Aorta (tissue), 5 donors: ENCODE results near the gene TMEM131. TPM values are rescaled to one million over a fixed set of nuclear protein-coding genes. Genes with fewer than 3 reads are reported as not detected.
"Not testable (repeated sequence)": the region's sequence is repeated elsewhere in the genome, so short reads cannot be mapped to it uniquely, and the experiment has no call there.

Source experiments
- ATAC-seq: fragments of 200-7000 bp; cut with Tn5 transposase; one replicate; pipeline ENCODE4 v1.9.1; 2022; ENCODE audit warnings: moderate library complexity; ENCODE audit not compliant: low FRiP score
- DNase-seq, 2 donors: peaks; one replicate each; pipeline ENCODE4 v3.0.0-alpha.2; 2020
- H3K27ac ChIP-seq, 2 donors: one replicate each; pipeline ENCODE4 v1.5.1; 2013; ENCODE audit warnings: low read length in 2 of 2, mild to moderate bottlenecking in 2 of 2, moderate library complexity in 2 of 2, control low read depth in 1 of 2, inconsistent platforms in 1 of 2, low read depth in 1 of 2
- H3K27me3 ChIP-seq, 2 donors: one replicate each; pipeline ENCODE4 v1.6.1; 2013; ENCODE audit warnings: control low read depth in 1 of 2, low read length in 1 of 2, mild to moderate bottlenecking in 1 of 2, moderate library complexity in 1 of 2; ENCODE audit not compliant: insufficient read depth in 2 of 2, control insufficient read depth in 1 of 2
- H3K36me3 ChIP-seq, 2 donors: one replicate each; pipeline ENCODE4 v1.6.1; 2013; ENCODE audit warnings: control low read depth in 1 of 2, low read length in 1 of 2, mild to moderate bottlenecking in 1 of 2; ENCODE audit not compliant: insufficient read depth in 2 of 2, control insufficient read depth in 1 of 2
- H3K4me1 ChIP-seq, 2 donors: one replicate each; pipeline ENCODE4 v1.6.1; 2013; ENCODE audit warnings: low read length in 2 of 2, control low read depth in 1 of 2, mild to moderate bottlenecking in 1 of 2, moderate library complexity in 1 of 2; ENCODE audit not compliant: insufficient read depth in 2 of 2, control insufficient read depth in 1 of 2
- H3K4me3 ChIP-seq, 2 donors: one replicate each; pipeline ENCODE4 v1.5.1; 2013; ENCODE audit warnings: low read length in 2 of 2, control low read depth in 1 of 2, mild to moderate bottlenecking in 1 of 2
- H3K9me3 ChIP-seq: one replicate; pipeline ENCODE4 v1.6.1; 2013; ENCODE audit warnings: mild to moderate bottlenecking, low read length; ENCODE audit not compliant: control insufficient read depth
- WGBS, 2 donors: extraction: QIAGEN DNeasy Blood & Tissue Kit; methylation state at CpG; one replicate each; pipeline ENCODE4 v1.1.7; 2013; 5-methylcytosine and 5-hydroxymethylcytosine counted together
- intact Hi-C, 2 donors: fragments of 100-400 bp; cut with DNase I; formaldehyde crosslinking; loops; one replicate each; pipeline versions ENCODE4 v1.14.2 to v1.15.0; 2022
- long read RNA-seq, 2 donors: library from polyadenylated mRNA; unstranded; transcript quantifications; one replicate each; pipeline ENCODE4 v2.0.0, GENCODE V29; 2020 to 2021
- polyA plus RNA-seq, 2 donors: library from polyadenylated mRNA; stranded (reverse); fragments of 200-250 nt; gene quantifications; one replicate each; pipeline ENCODE4 v1.2.3, GENCODE V29; 2013
- total RNA-seq, 2 donors: library from RNA; stranded (reverse); fragmentation: NEBNext Ultra II Directional; extraction: Animal tissue kit (Norgen Biotek cat#: 25700); gene quantifications; one replicate each; pipeline ENCODE4 v1.2.1, GENCODE V29; 2021
- donor health status: healthy with polysubstance abuse.
- donor health status: Bipolar disorder and iron deficiency.
- donor health status: DM: no; HTN: no; CAD: no.
- donor health status: DM: no; HTN: no; CAD: no.
- donor health status: DM: yes; HTN: yes; CAD: no.

The TMEM131 gene, protein sequence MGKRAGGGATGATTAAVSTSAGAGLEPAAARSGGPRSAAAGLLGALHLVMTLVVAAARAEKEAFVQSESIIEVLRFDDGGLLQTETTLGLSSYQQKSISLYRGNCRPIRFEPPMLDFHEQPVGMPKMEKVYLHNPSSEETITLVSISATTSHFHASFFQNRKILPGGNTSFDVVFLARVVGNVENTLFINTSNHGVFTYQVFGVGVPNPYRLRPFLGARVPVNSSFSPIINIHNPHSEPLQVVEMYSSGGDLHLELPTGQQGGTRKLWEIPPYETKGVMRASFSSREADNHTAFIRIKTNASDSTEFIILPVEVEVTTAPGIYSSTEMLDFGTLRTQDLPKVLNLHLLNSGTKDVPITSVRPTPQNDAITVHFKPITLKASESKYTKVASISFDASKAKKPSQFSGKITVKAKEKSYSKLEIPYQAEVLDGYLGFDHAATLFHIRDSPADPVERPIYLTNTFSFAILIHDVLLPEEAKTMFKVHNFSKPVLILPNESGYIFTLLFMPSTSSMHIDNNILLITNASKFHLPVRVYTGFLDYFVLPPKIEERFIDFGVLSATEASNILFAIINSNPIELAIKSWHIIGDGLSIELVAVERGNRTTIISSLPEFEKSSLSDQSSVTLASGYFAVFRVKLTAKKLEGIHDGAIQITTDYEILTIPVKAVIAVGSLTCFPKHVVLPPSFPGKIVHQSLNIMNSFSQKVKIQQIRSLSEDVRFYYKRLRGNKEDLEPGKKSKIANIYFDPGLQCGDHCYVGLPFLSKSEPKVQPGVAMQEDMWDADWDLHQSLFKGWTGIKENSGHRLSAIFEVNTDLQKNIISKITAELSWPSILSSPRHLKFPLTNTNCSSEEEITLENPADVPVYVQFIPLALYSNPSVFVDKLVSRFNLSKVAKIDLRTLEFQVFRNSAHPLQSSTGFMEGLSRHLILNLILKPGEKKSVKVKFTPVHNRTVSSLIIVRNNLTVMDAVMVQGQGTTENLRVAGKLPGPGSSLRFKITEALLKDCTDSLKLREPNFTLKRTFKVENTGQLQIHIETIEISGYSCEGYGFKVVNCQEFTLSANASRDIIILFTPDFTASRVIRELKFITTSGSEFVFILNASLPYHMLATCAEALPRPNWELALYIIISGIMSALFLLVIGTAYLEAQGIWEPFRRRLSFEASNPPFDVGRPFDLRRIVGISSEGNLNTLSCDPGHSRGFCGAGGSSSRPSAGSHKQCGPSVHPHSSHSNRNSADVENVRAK (N-terminal part only)
- total RNA-seq: 10 to 100 TPM; 37.7 to 42.5 TPM
- 10 to 100 TPM in 1 of 2 donors, 1 to 10 TPM in 1; 6.8 to 13.7 TPM for polyA plus RNA-seq
- long read RNA-seq, donor 1, full-length matches to known transcripts: 3 of 20 reads
- long read RNA-seq, donor 1, partial matches to known transcripts: 10 of 20 reads
- long read RNA-seq, donor 1, other reads (novel, unspliced or antisense): 7 of 20 reads
- long read RNA-seq, donor 2, full-length matches to known transcripts: 2 of 13 reads
- long read RNA-seq, donor 2, partial matches to known transcripts: 4 of 13 reads
- long read RNA-seq, donor 2, other reads (novel, unspliced or antisense): 7 of 13 reads

DNA sequence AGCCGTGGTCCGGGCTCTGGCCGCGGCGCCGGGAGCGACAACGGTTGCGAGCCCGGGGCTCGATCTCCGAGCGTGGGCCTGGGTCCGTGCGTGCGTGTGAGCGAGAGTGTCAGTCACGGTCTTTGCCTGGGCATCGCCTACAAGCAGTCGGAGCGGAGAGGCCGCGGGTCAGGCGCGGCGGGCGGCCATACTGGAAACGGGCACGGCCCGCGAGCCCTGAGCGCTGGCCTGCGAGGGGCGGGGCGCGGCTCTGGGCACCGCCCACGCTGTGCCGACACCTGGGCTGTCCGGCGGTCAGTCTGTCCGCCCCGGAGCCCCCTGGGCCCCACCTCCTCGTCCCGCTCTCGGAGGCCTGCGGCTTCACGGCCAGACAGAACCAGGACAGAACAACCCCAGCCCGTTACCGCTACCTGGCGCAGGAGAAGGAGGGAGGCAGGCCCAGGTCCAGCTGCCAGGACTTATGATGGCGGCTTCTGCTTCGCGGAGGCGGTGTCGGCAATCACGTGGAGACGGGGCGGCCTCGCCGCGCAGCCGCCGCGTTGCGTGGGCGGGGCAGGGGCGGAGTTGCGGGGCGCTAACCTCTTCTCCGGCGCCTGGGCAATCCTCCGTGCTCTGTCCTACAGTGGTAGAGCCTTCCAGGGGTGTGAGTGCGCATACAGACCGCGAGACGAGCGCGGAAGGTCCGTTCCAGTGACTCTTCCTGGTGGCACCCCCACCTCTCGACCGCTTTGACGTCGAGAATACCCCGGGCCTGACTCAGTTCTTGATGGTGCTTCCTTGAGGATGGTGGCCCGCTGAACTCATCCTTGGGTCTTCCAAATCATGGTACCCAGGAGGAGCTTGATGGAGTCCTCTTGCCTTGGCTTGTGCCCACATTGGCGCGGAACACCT, at the start of gene TMEM131:
Gene TMEM131, minus strand, starts transcription at position 215 of the 891 bp plus-strand sequence. CDS start 286 bp downstream, outside the sequence.
- Histone ChIP-seq H3K9me3 (no peaks in the 10 kb centered on the region), H3K27ac (peak within 1 kb of the TSS; percentile 84 to 97), H3K4me1 (peaks cover 0 to 3% of the 10 kb centered on the region in 2 donors), H3K36me3 (no peaks in the 10 kb centered on the region), H3K4me3 (peak within 1 kb of the TSS; percentile 82 to 86), H3K27me3 (no peaks in the 10 kb centered on the region)
- WGBS, 2 donors: 1% methylated on average over 77 to 88 of the region's 88 CpGs
- DNase-seq: peak; percentile 97 to 98
- ATAC-seq: peak; percentile 99
- intact Hi-C loops: loop anchor here (5.0 to 10.0 kb wide), 4 partner anchors 149 to 191 kb away; no protein-coding TSS in a partner anchor

GRCh38 chr2:98044730-98045129, 49.0 kb upstream of the TMEM131 start:
- H3K27me3 ChIP-seq, intact Hi-C loops: not testable (repeated sequence)
- 94 to 98% methylated on average over 2 of the region's 2 CpGs for WGBS, 2 donors

DNA sequence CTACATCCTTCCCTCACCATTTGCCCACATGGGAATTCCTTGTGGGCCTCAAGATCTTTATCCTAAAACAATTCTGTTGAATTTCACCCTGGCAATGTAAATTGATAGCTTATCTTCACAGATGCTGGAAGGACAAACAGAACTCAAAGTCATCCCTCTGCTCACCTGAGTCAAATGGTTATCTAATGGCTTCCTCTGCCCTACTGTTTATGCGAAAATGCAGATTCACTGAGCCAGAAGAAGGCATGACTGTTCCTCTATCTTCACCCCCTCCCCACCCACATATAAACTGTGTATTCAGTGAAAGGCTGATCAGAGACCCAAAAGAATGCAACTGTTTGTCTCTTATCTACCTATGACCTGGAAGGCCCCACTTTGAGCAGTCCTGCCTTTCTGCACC, 47.4 kb upstream of the TMEM131 start:
- WGBS, 2 donors: 91 to 94% methylated on average over 1 of the region's 1 CpG
- no peaks in the 10 kb centered on the region for H3K36me3 ChIP-seq
- DNase-seq (no peak), ATAC-seq (no peak)
- H3K4me3 ChIP-seq: no peak overlapping the region
- no peaks in the 10 kb centered on the region for H3K4me1 ChIP-seq
- peaks cover 0 to 1% of the 10 kb centered on the region in 2 donors for H3K27me3 ChIP-seq
- H3K9me3 ChIP-seq: no peaks in the 10 kb centered on the region
- H3K27ac ChIP-seq: no peak overlapping the region
- intact Hi-C loops: no loop called here

More at GRCh38 chr2:98044730-98045129, 49.0 kb upstream of the TMEM131 start:
- not testable (repeated sequence) for H3K36me3 ChIP-seq, H3K9me3 ChIP-seq, ATAC-seq, DNase-seq, H3K27ac ChIP-seq, H3K4me3 ChIP-seq, H3K4me1 ChIP-seq

DNA sequence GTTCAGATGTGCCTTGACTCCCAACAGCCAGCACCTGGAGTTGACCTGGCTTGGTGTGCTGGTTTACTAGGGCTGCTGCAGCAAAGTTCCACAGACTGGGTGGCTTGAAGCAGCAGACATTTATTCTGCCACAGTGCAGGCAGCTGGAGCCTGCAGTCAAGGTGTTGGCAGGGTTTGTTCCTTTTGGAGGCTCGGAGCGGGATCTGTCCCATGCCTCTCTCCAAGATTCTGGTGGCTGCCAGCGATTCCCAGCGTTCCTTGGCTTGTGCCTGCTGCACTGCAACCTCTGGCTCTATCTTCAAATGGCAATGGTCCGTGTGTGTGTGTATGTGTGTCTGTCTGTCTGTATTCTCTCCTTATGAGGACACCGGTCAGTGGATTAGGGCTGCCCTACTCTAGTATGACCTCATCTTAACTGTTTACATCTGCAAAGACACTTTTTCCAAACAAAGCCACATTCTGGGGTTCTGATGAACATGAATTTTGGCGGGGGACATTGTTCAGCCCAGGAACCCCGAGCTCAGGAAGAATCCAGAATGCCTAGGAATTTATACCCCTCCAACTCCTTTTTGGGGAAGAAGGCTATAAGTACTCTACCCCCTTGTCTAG, 44.7 kb upstream of the TMEM131 start:
- Histone ChIP-seq H3K36me3 (no peaks in the 10 kb centered on the region), H3K9me3 (no peaks in the 10 kb centered on the region), H3K27ac (no peak overlapping the region), H3K27me3 (peaks cover 0 to 1% of the 10 kb centered on the region in 2 donors), H3K4me1 (no peaks in the 10 kb centered on the region), H3K4me3 (no peak overlapping the region)
- DNase-seq: no peak
- intact Hi-C loops: no loop called here
- ATAC-seq: no peak
- 71 to 74% methylated on average over 8 of the region's 8 CpGs for WGBS, 2 donors

DNA sequence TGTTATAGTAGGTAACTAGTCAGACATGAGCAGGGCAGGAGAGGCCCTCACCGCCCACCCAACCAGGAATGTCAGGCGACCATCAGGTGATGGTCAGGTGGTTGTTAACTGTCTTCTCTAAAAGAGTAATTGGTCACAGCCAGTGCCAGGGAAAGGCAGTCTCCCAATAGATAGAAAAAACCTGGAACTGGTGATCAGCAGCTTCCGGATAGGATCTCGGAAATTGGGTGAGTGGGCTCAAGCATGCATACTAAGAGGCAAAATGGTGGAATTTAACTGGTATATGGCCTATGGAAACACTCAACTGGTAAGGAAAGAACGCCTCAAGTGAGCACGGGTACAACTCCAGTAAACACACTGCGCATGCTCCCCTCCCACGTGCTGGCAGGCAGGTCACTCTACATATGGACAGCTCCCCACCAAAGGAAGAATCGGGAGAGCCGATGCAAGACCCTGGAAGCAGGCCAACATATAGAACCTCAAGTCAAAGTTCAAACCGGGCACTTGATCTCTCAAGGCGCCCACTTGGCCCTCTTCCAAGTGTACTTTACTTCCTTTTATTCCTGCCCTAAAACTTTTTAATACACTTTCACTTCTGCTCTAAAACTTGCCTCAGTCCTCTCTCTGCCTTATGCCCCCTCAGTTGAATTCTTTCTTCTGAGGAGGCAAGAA, 43.5 kb upstream of the TMEM131 start:
- H3K9me3 ChIP-seq: no peaks in the 10 kb centered on the region
- no peak overlapping the region for H3K4me3 ChIP-seq
- DNase-seq (peak in 1 of 2 donors; percentile 63), ATAC-seq (no peak)
- no peaks in the 10 kb centered on the region for H3K36me3 ChIP-seq
- intact Hi-C loops: no loop called here
- H3K4me1 ChIP-seq: no peaks in the 10 kb centered on the region
- peaks cover 0 to 1% of the 10 kb centered on the region in 2 donors for H3K27me3 ChIP-seq
- no peak overlapping the region for H3K27ac ChIP-seq
- WGBS, 2 donors: 79% methylated on average over 12 of the region's 12 CpGs

GRCh38 chr2:98037666-98038336, 42.1 kb upstream of the TMEM131 start:
- 57 to 61% methylated on average over 2 of the region's 2 CpGs for WGBS, 2 donors
- no peak for DNase-seq
- Histone ChIP-seq H3K27ac (no peak overlapping the region), H3K9me3 (no peaks in the 10 kb centered on the region), H3K4me1 (no peaks in the 10 kb centered on the region), H3K4me3 (no peak overlapping the region), H3K36me3 (no peaks in the 10 kb centered on the region), H3K27me3 (peaks cover 0 to 1% of the 10 kb centered on the region in 2 donors)
- no peak for ATAC-seq
- intact Hi-C loops: no loop called here
